Gastrocnemius medialis (tissue), 4 donors: ENCODE results near the gene NR2C2.

Experiments
- POLR2A ChIP-seq, 2 donors: fragments of 450-650 bp; IDR thresholded peaks; one replicate each; pipeline ENCODE4 v1.6.1; 2017; ENCODE audit warnings: antibody characterized with exemption in 2 of 2, mild to moderate bottlenecking in 2 of 2, moderate library complexity in 2 of 2
- TF ChIP-seq, protein P1 (sequence below), 5 experiments: fragments of 450-650 bp in 3 of 5; fragments of 200-600 bp in 2 of 5; sonication (generic) in 2 of 5; IDR thresholded peaks in 4 of 5; conservative IDR thresholded peaks in 1 of 5; 1 replicate in 4 of 5; 2 replicates in 1 of 5; pipeline ENCODE4 v1.5.1; 2016 to 2019; ENCODE audit warnings: antibody characterized with exemption in 5 of 5, mild to moderate bottlenecking in 3 of 5, moderate library complexity in 3 of 5

DNA sequence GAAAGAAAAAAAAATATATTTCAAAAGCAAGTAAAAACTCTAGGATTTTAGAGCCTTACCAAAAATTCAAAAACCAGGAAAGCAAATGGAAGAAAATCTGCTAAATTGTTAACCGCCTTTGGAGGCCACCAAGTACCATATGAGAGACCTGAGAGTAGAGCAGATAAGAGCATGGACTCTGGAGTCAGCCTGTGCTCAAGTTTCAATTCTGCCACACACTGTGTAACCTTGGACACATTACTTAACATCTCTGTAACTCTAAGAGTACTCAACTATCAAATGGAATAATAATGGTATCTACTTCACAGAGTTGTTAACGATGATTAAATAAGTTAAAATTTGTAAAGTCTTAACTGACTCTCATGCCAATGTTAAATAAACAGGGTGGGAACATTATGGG, 138.9 kb downstream of the NR2C2 start:
- TF ChIP-seq, protein P1, sequence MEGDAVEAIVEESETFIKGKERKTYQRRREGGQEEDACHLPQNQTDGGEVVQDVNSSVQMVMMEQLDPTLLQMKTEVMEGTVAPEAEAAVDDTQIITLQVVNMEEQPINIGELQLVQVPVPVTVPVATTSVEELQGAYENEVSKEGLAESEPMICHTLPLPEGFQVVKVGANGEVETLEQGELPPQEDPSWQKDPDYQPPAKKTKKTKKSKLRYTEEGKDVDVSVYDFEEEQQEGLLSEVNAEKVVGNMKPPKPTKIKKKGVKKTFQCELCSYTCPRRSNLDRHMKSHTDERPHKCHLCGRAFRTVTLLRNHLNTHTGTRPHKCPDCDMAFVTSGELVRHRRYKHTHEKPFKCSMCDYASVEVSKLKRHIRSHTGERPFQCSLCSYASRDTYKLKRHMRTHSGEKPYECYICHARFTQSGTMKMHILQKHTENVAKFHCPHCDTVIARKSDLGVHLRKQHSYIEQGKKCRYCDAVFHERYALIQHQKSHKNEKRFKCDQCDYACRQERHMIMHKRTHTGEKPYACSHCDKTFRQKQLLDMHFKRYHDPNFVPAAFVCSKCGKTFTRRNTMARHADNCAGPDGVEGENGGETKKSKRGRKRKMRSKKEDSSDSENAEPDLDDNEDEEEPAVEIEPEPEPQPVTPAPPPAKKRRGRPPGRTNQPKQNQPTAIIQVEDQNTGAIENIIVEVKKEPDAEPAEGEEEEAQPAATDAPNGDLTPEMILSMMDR (IDR thresholded peaks at IDR 0.05 in 4 of 5, conservative IDR thresholded peaks at IDR 0.05 in 1 of 5) = no peak
- no peak for TF ChIP-seq POLR2A (IDR thresholded peaks at IDR 0.05)
